ENCODE measurements around the gene PLVAP. TPM values are rescaled to one million over a fixed set of nuclear protein-coding genes. Genes with fewer than 3 reads are reported as not detected.
A peak's percentile ranks its signal among the peaks of the same experiment; 100 is the strongest.

PLVAP gene
- total RNA-seq, 4 donors from 2014 or later: 21.8 to 142 (median 78.8) TPM

- Histone ChIP-seq H3K27me3 (no peaks in the 10 kb centered on the region), H3K9me3 (no peaks in the 10 kb centered on the region), H3K4me1 (peaks cover 0 to 59% (median 24%) of the 10 kb centered on the region in 4 donors), H3K27ac (peak overlapping the region in 1 of 4 donors; percentile 86), H3K36me3 (peaks cover 0 to 24% (median 0%) of the 10 kb centered on the region in 3 donors), H3K4me3 (peak overlapping the region in 1 of 4 donors; percentile 60)
- DNase-seq (ENCODE audit: low spot score in 2 of 2): no peak
- WGBS, 2 donors: 67 to 73% methylated on average over 10 of the region's 10 CpGs
- TF ChIP-seq EP300 (IDR thresholded peaks at IDR 0.05) (no peak), POLR2A (IDR thresholded peaks at IDR 0.05) (no peak)
- TF ChIP-seq, protein P1, sequence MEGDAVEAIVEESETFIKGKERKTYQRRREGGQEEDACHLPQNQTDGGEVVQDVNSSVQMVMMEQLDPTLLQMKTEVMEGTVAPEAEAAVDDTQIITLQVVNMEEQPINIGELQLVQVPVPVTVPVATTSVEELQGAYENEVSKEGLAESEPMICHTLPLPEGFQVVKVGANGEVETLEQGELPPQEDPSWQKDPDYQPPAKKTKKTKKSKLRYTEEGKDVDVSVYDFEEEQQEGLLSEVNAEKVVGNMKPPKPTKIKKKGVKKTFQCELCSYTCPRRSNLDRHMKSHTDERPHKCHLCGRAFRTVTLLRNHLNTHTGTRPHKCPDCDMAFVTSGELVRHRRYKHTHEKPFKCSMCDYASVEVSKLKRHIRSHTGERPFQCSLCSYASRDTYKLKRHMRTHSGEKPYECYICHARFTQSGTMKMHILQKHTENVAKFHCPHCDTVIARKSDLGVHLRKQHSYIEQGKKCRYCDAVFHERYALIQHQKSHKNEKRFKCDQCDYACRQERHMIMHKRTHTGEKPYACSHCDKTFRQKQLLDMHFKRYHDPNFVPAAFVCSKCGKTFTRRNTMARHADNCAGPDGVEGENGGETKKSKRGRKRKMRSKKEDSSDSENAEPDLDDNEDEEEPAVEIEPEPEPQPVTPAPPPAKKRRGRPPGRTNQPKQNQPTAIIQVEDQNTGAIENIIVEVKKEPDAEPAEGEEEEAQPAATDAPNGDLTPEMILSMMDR (IDR thresholded peaks at IDR 0.05): no peak
These were observed 41.6 kb downstream of the PLVAP start for GRCh38 chr19:17335575-17335974.

- TF ChIP-seq EP300 (IDR thresholded peaks at IDR 0.05): peak; percentile 54 to 78
- TF ChIP-seq POLR2A (IDR thresholded peaks at IDR 0.05): peak in 1 of 2 donors; percentile 57
- TF ChIP-seq, protein P1 (IDR thresholded peaks at IDR 0.05): peak in 1 of 5 experiments; percentile 39
- 2 to 3% methylated on average over 45 to 58 of the region's 86 CpGs for WGBS, 2 donors
- Histone ChIP-seq H3K4me1 (peaks cover 0 to 53% (median 23%) of the 10 kb centered on the region in 4 donors), H3K4me3 (peak within 1 kb of the TSS; percentile 64 to 82 (median 70)), H3K36me3 (peaks cover 0 to 32% (median 0%) of the 10 kb centered on the region in 3 donors), H3K9me3 (no peaks in the 10 kb centered on the region), H3K27me3 (no peaks in the 10 kb centered on the region), H3K27ac (peak within 1 kb of the TSS; percentile 53 to 86 (median 80))
- peak; percentile 85 to 94 for DNase-seq (ENCODE audit: low spot score in 2 of 2)
These were observed 42.4 kb downstream of the PLVAP start, which contains the start of gene ANO8 for GRCh38 chr19:17334414-17335409. Gene ANO8 (minus strand): TSS chr19:17334855. CDS start chr19:17334670, 185 bp downstream.

GRCh38 chr19:17333611-17334413, 43.3 kb downstream of the PLVAP start:
- Histone ChIP-seq H3K4me1 (peaks cover 0 to 57% (median 27%) of the 10 kb centered on the region in 4 donors), H3K36me3 (peaks cover 0 to 34% (median 0%) of the 10 kb centered on the region in 3 donors), H3K27me3 (no peaks in the 10 kb centered on the region), H3K27ac (peak overlapping the region; percentile 53 to 86 (median 80)), H3K9me3 (no peaks in the 10 kb centered on the region), H3K4me3 (peak overlapping the region; percentile 64 to 82 (median 70))
- no peak for DNase-seq (ENCODE audit: low spot score in 2 of 2)
- WGBS, 2 donors: 15 to 34% methylated on average over 37 to 39 of the region's 52 CpGs
- TF ChIP-seq POLR2A (IDR thresholded peaks at IDR 0.05) (no peak), EP300 (IDR thresholded peaks at IDR 0.05) (no peak)
- TF ChIP-seq, protein P1 (IDR thresholded peaks at IDR 0.05): no peak

- no peak for DNase-seq (ENCODE audit: low spot score in 2 of 2)
- Histone ChIP-seq H3K36me3 (peaks cover 0 to 33% (median 0%) of the 10 kb centered on the region in 3 donors), H3K27me3 (no peaks in the 10 kb centered on the region), H3K4me3 (no peak overlapping the region), H3K27ac (no peak overlapping the region), H3K4me1 (peaks cover 0 to 56% (median 25%) of the 10 kb centered on the region in 4 donors), H3K9me3 (no peaks in the 10 kb centered on the region)
- WGBS, 2 donors: 94 to 96% methylated on average over 41 to 45 of the region's 45 CpGs
- TF ChIP-seq POLR2A (IDR thresholded peaks at IDR 0.05) (no peak), EP300 (IDR thresholded peaks at IDR 0.05) (no peak)
- TF ChIP-seq, protein P1 (IDR thresholded peaks at IDR 0.05): no peak
These were observed 44.2 kb downstream of the PLVAP start for GRCh38 chr19:17332677-17333581.
